Right kidney (tissue), 1 donor: Measurements from ENCODE around the gene FCN1.

ENCODE experiments used
- DNase-seq: peaks from one replicate; pipeline ENCODE4 v3.0.0-alpha.2; 2016

Gene FCN1

GRCh38 chr9:134937566-134938345 is 20.0 kb upstream of the FCN1 start:
- no peak for DNase-seq

GRCh38 chr9:134937164-134937555 is 19.4 kb upstream of the FCN1 start:
- DNase-seq: no peak

- no peak for DNase-seq
These were observed 18.8 kb upstream of the FCN1 start for GRCh38 chr9:134936346-134937163.

GRCh38 chr9:134935701-134936345 is 18.1 kb upstream of the FCN1 start:
- no peak for DNase-seq

- no peak for DNase-seq
These were observed 17.4 kb upstream of the FCN1 start for GRCh38 chr9:134935056-134935640.

- no peak for DNase-seq
These were observed 15.5 kb upstream of the FCN1 start for GRCh38 chr9:134933076-134933659.

GRCh38 chr9:134932606-134933005 is 14.9 kb upstream of the FCN1 start:
- DNase-seq: no peak

- no peak for DNase-seq
These were observed 14.5 kb upstream of the FCN1 start for GRCh38 chr9:134932171-134932570.

- DNase-seq: no peak
These were observed 12.7 kb upstream of the FCN1 start for GRCh38 chr9:134930398-134930797.

GRCh38 chr9:134929193-134930158 is 11.8 kb upstream of the FCN1 start:
- no peak for DNase-seq

GRCh38 chr9:134928436-134929192 is 10.9 kb upstream of the FCN1 start:
- no peak for DNase-seq

GRCh38 chr9:134925011-134925511 is 7.3 kb upstream of the FCN1 start:
- DNase-seq: no peak

- no peak for DNase-seq
These were observed 5.8 kb upstream of the FCN1 start for GRCh38 chr9:134923466-134923865.

- DNase-seq: no peak
These were observed 5.2 kb upstream of the FCN1 start for GRCh38 chr9:134922932-134923240.

- DNase-seq: no peak
These were observed 4.6 kb upstream of the FCN1 start for GRCh38 chr9:134922066-134922931.

GRCh38 chr9:134919303-134919702 is 1.6 kb upstream of the FCN1 start:
- DNase-seq: no peak

GRCh38 chr9:134918646-134919045 is 934 bp upstream of the FCN1 start:
- DNase-seq: no peak

GRCh38 chr9:134916161-134916665 is 1.5 kb downstream of the FCN1 start:
- no peak for DNase-seq
